Measurements from ENCODE around the gene CEP126.

Gene CEP126, protein sequence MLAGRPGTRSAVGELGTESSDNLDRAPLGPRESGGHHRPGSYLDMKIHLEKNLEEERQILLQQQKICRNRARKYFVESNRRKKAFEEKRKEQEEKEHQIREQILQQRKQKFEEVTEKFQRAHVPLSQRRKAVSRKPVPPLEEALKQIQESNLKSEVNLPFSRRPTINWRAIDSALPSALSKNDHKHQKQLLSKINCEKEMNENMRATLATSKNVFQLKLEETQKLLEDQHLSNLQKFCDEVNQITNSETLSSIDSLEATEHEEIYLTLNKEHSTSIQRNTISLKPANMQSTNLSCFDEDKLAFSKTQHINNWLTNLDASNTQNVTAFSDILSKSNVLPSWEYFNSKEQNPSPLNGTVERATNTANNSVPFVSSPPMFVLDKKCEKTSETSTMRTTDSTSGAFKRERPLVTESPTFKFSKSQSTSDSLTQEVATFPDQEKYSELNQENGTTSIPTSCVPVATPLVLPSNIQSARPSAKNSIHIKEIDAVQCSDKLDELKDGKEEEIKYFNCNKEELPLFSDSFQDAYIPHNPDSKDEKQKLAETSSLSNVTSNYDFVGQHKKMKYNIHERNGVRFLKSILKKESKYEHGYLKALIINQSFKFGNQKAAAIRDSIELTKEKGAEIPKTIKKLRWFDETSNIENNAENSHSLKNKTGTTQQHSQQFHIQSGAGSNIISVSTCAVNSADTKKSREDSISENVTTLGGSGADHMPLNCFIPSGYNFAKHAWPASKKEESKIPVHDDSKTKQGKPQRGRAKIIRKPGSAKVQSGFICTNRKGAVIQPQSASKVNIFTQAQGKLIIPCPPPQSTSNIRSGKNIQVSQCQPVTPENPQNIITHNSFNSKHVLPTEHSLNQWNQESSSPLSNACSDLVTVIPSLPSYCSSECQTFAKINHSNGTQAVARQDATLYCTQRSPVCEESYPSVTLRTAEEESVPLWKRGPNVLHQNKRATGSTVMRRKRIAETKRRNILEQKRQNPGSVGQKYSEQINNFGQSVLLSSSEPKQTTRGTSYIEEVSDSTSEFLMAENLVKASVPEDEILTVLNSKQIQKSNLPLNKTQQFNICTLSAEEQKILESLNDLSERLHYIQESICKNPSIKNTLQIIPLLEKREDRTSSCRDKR

GRCh38 chr11:101914738-101915426, at the start of gene CEP126:
Gene CEP126 (plus strand): TSS chr11:101915010. CDS start chr11:101915285, 275 bp downstream.
- peak; percentile 75 for DNase-seq (ENCODE audit: low read depth, low spot score)

DNA sequence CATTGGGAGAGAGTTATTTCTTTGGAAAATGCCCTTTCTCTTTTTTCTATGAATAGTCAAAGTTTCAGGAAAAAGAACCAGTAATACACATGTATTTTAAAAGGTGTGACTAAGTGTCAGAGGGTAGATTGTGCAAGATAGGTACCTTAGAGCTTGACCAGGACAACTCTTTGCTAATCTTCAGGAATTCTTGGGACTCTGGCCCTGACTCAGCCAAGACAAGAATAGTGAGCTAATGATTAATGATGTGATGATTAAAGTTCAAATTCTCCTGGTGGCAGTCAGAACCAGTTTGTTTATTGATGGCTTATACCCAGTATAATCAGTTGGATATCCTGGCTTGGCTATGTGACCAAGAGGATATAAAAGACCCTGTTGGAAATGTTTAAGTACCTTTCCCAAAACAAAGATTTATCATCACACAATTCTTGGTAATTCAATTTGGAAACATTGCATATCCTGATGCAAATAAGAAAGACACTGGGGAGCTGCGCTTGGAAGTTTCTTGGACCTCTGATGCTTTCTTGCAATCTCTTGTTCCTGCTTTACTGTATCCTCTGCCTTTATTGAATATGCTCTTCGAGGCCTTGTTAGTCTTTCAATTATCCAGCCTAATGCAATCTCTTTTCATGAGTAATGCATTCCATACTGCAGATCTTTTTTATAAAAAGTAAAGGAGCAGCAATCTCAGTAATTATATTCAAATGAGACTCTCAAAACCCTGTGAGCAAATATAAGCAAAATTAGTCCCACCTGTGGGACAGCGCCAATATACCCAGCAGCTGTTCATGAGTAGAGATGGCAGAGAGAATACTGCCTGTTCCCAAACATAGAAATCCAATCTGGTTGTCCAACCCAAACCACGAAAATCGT, 48.0 kb upstream of the CEP126 start:
- no peak for DNase-seq (ENCODE audit: low read depth, low spot score)

DNA sequence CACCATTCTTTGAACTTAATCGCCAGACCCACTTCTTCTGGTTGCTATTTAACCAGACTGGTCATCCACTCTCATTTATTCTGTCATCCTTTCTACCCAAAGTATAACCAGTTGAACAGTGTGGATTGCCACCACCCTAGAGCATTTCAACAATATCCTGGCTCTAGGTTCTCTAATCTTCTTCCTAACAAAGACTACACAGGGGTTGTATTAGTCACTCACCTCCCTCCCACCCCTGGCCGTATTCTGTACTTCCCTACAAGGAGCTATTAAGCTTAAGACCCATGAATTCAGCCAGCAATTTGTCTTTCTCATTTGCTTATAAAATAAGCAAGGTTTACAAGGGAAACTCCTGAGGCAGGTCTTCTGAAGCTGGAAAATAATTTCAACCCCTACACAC, 46.9 kb upstream of the CEP126 start:
- no peak for DNase-seq (ENCODE audit: low read depth, low spot score)

DNA sequence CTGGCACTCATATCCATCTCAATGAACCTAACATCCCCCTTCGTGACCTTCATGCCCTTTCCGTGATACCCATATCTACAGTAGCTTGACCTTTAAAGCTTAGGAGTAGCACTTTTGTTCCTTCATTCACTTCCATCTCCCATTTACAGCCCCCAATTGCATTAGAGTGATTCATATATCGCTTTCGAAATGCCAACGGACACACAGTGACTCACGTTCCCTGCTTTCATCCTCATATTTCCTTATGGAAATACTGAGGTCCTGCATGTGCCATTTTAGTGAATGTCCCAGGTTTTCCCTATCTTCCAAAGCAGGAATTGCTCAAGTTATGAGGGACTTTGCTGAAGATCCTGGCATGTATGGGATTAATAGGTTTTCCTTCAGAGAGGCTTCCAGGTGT, 44.3 kb upstream of the CEP126 start:
- DNase-seq (ENCODE audit: low read depth, low spot score): no peak

DNA sequence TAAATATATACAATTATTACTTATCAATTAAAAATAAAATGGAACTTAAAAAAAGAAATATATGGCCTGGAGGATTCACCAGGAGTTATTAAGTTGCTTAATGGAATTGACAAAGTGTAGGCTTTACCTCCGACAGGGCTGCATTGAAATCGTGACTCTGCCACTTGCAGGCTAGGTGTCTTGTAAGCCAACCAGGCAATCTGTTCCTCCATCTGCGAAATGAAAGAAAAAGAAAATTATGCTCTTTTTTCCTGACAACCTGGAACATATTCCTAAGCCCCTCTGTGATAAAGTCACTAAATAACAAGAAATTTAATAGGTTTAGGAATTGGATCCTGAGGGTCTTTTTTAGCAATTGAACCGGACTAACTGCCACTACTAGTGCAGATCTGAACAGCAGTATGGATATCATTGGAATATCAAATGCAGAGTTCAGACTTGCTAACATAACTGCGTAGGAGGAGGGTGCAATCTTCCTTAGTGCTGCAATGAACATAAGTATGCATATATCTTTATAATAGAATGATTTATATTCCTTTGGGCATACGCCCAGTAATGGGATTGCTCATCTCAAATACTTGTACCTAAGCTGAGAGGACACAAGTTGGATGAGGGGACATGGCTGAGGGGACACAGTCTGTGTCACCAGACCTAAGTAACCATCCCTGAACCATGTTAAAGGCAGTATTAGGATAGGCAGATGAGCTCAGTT, 42.5 kb upstream of the CEP126 start:
- no peak for DNase-seq (ENCODE audit: low read depth, low spot score)

GRCh38 chr11:101880222-101880621, 34.6 kb upstream of the CEP126 start:
- DNase-seq (ENCODE audit: low read depth, low spot score): peak; percentile 15

DNA sequence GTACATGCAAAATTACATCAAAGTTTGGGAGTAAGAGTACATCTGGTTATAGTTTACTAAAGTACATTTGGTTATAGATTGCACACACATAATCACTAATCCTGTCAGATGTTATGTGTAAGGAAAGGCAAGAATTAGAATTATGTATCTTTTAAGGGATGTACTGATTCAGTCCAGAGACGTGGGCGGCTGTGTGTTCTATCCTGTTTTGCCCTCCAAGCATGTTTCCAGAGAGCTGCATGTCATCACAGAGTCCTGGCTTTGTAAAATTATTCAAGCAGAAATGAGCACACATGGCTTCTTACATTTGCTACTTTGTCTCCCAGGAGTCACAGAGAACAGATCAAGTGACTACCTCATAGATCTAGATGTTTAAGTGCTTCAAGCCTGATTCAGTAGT, 33.2 kb upstream of the CEP126 start:
- no peak for DNase-seq (ENCODE audit: low read depth, low spot score)

DNA sequence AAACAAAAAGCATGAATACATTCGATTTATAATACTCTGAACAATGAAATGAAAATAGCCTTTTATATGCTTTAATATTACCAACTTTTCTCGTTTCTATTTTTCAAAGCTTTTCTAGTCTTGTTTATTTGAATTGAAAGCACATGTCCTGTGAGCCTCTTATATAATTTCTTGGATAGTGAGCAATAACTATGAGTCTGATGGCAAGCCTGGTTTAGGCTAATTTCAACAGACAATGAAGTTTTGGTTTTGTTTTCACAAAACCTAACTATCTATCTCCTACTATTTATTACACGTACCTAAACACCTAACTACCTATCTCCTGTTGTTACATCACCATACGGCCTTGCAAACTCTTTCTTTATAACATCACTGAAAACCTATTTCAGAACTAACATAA, 29.2 kb upstream of the CEP126 start:
- no peak for DNase-seq (ENCODE audit: low read depth, low spot score)

GRCh38 chr11:101889767-101890166, 25.0 kb upstream of the CEP126 start:
- no peak for DNase-seq (ENCODE audit: low read depth, low spot score)

GRCh38 chr11:101894505-101894904, 20.3 kb upstream of the CEP126 start:
- no peak for DNase-seq (ENCODE audit: low read depth, low spot score)

DNA sequence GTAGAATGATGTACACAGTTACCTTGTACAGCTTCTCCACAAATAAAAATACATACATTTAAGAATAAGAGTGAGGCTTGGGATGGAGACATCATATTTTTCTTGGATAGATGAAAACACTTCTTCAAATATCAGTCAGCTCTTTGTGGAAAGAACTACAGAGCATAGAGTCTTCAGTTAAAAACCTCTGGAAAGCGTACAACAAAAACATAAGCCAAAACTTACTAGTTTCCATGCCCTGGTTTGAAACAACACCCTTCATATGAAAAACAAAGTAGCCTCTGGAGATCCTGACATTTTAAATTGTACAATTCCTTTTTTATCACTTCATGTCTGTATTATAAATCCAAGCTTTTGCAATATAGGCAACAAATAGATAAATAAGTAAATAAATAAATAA, 7.0 kb upstream of the CEP126 start:
- no peak for DNase-seq (ENCODE audit: low read depth, low spot score)

GRCh38 chr11:101909087-101909486, 5.7 kb upstream of the CEP126 start:
- DNase-seq (ENCODE audit: low read depth, low spot score): no peak

GRCh38 chr11:101912823-101913284, 2.0 kb upstream of the CEP126 start:
- no peak for DNase-seq (ENCODE audit: low read depth, low spot score)

- no peak for DNase-seq (ENCODE audit: low read depth, low spot score)
These were observed 1.2 kb upstream of the CEP126 start for GRCh38 chr11:101913656-101914055.

- DNase-seq (ENCODE audit: low read depth, low spot score): no peak
These were observed 471 bp upstream of the CEP126 start for GRCh38 chr11:101914341-101914737.

GRCh38 chr11:101915791-101916291, 1.0 kb downstream of the CEP126 start:
- no peak for DNase-seq (ENCODE audit: low read depth, low spot score)

DNA sequence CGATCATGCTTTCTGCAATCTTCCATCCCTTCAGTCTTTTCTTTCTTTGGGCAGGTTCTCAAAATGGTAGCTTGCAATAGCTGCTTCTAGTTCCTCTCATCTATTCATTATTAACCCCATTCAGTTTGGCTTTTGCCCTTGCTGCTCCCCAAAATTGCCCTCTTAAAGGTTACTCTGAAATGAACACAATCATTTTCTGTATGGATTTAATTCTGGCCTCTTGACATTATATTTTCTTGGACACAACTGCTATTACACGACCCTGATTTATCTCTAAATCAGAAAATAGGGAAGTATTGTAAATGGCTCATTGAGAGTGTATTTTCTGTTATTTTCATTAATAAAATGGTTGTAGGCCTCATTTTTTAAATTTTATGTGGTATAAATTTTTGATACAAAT, 1.6 kb downstream of the CEP126 start, which contains the start of gene ANGPTL5:
Gene ANGPTL5 (minus strand): TSS at position 101 of the 400 bp plus-strand sequence. CDS start 8,613 bp downstream, outside the sequence.
- no peak for DNase-seq (ENCODE audit: low read depth, low spot score)

- DNase-seq (ENCODE audit: low read depth, low spot score): no peak
These were observed 2.4 kb downstream of the CEP126 start for GRCh38 chr11:101917226-101917625.

- DNase-seq (ENCODE audit: low read depth, low spot score): no peak
These were observed 6.2 kb downstream of the CEP126 start for GRCh38 chr11:101920992-101921391.

- no peak for DNase-seq (ENCODE audit: low read depth, low spot score)
These were observed 8.7 kb downstream of the CEP126 start for GRCh38 chr11:101923554-101923953.
